ENCODE measurements around the gene MRPS31. TPM values are rescaled to one million over a fixed set of nuclear protein-coding genes. Genes with fewer than 3 reads are reported as not detected.
"Not testable (repeated sequence)": the region's sequence is repeated elsewhere in the genome, so short reads cannot be mapped to it uniquely, and the experiment has no call there.

Gene MRPS31
- polyA plus RNA-seq, 5 donors = 42.9 to 61.1 (median 53.3) TPM

DNA sequence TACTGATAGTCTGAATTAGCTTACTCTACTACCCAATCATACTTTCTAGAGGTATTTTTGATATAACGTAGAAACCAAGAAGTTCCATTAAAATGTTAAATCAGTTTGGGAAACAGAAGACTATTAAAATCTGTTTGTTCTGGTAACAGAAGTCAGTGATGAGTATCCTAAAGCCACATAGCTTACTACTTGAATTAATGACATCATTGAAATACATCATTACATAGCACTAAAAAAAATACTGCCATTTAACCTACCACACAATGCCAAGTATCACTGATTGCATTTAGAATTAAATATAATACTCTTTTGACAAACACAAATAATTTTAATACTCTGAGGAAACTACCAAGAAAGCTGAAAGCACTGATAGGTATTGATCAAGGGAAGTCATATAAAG is 5.4 kb downstream of the MRPS31 start:
- DNase-seq = no peak

DNA sequence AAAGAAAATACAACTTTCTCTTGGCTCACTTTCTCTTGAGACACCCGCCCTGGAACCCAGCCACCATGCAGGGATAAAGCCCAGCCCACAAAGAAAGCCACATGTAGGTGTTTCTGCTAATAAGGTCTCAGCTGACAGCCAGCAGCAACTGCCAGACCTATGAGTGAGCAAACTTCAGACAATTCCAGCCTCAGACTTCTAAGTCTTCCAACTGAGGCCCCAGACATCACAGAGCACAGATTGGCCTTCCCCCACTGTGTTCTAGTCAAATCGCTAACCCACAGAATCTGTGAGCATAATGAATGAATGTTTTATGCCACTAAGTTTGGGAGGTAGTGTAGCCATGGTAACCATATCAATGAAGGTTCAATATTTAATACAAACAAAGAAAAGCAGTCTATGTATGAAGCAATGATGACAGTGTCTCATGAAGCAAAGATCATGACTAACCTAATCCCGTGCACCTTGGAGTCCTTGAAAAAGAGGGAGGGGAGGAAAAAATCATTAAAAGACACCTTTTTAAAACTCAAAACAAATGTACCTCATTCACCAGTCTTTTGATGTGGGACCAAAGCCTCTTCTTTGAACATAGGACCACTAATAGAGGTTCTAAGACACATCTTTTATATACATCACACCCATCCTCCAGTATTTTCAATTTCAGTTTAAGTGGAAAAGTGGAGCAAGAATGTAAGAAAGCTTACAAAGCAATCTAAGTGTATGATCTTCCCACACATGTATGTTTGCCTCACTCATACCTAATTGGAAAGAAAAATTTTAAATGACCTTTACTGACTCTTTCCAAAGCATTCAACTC is 6.2 kb downstream of the MRPS31 start:
- no peak for DNase-seq

DNA sequence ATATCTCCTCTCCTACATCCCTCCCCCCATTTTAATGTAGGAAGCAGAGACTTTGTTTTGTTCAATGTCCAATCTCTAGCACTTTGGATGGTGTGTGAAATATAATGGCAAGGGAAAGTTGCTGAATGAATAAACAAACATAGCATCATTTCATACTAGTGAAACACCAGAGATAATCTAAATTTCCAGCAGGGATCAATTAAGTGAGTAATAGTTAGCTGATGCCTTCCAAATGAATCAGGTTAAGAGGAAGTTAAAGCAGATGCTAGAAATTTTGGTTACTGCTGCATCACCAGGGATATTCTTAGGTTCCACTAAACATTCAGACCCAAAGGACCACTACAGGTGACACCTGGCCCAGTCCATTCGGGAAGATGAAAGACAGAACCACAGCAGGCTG is 8.1 kb downstream of the MRPS31 start:
- DNase-seq = no peak

DNA sequence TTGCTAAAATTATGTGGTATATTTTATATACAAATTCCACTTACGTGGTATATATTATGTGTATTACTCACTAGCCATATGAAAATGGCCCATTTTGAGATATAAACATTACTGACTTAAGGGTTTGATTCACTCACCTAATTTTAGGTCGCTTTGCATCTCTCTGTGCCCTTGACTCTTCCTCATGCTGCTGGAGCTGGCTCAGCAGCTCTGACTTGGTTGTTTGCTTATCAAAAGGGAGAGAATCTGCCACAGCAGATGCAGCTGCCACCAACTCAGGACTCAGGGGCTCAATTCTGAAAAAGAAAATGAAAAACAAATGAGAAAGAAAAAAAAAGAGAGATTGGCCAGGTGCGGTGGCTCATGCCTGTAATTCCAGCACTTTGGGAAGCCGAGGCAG is 12.2 kb downstream of the MRPS31 start:
- DNase-seq = no peak

DNA sequence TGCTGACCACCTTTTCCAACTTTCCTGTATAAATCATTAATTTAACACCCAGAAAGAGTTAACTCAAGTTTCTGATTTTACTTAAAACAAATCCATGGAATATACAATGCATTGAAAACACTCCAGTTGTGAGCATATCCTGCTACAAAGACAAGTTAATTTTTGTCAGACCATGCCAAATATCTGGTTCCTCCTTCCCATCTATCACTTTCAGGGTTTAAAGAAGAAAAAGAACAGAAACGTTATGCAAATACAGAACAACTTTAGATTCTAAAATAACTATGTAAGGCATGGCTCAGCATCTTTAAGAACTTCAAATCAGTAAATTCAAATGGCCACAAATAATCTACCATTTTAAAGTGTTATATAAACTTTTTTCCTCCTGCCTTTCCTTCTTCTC is 14.9 kb downstream of the MRPS31 start:
- DNase-seq = no peak

DNA sequence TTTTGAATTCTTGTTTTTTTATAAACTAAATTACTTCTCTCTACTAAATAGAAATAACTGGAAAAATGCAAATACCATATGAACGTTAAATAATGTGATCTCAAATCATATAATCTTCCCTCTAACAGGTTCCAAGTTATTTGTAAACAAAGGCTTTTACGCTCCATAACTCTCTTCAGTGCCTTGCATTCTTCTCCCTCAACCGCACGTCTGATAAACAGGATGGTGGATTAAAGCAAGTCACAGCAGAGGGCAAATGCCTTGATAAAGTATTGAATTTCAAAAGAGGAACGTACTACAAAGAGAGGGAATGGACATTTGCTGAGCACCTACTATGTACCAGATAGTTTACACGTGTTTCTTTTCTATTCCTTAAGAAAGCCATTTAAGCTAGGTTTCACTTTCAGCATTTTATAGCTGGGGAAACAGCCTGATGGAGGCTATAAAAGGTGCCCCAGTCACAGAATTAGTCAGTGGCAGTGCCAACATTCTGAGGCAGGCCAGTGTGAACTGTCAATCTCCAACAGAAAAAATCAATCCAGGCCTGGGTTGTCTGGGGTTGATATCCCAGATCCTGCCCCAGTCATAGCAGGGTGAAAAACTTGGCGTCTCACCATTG is 15.8 kb downstream of the MRPS31 start:
- DNase-seq = no peak

DNA sequence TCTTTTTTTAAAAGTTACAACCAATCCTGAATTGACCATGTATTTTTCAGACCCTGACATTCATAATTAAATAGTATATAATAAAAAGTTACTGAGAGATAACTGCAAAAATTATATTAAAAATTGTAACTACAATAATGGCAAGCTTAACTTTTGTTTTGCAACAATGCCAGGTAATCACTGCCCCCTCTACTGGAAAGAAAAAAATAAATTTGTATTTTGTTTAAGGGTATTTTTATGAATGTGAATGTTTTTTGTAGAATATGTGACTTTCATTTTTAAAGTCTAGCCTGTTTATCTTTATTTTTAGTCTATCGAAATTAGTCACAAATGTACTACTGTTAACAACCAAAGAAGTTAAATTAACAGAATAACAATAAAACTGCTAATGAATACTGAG is 21.7 kb downstream of the MRPS31 start:
- no peak for DNase-seq

DNA sequence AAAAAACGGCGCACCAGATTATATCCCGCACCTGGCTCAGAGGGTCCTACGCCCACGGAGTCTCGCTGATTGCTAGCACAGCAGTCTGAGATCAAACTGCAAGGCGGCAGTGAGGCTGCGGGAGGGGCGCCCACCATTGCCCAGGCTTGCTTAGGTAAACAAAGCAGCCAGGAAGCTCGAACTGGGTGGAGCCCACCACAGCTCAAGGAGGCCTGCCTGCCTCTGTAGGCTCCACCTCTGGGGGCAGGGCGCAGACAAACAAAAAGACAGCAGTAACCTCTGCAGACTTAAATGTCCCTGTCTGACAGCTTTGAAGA is 35.8 kb downstream of the MRPS31 start:
- not testable (repeated sequence) for DNase-seq

DNA sequence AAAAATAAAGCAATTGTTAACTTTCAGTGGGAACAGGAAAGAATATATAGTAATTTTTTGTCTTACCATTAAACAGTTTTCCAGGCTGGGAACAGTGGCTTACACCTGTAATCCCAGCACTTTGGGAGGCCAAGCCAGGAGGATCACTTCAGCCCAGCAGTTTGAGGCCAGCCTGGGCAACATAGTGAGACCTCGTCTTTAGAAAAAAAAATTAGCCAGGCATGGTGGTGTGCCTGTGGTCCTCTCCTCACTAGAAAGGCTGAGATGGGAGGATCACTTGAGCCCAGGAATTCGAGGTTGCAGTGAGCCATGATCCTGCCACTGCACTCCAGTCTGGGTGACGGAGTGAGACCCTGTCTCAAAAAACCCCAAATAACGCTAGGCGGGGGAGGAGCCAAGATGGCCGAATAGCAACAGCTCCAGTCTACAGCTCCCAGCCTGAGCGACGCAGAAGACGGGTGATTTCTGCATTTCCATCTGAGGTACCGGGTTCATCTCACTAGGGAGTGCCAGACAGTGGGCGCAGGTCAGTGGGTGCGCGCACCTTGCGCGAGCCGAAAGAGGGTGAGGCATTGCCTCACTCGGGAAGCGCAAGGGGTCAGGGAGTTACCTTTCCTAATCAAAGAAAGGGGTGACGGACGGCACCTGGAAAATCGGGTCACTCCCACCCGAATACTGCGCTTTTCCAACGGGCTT is 36.3 kb downstream of the MRPS31 start:
- DNase-seq = not testable (repeated sequence)

DNA sequence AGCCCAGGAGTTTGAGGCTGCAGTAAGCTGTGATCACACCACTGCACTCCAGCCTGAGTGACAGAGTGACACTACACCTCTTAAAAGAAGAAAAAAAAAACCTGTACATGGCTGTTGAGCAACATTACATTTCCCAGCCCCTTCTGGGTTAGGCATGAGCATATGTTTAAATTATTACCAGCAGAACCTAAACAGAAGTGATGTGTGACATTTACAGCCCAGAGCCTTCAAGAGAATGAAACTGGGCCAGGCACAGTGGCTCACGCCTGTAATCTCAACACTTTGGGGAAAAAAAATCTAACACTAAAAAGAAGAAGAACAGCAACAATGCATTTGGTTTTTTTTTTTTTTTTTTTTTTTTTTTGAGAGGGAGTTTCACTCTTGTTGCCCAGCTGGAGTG is 38.3 kb downstream of the MRPS31 start:
- no peak for DNase-seq

DNA sequence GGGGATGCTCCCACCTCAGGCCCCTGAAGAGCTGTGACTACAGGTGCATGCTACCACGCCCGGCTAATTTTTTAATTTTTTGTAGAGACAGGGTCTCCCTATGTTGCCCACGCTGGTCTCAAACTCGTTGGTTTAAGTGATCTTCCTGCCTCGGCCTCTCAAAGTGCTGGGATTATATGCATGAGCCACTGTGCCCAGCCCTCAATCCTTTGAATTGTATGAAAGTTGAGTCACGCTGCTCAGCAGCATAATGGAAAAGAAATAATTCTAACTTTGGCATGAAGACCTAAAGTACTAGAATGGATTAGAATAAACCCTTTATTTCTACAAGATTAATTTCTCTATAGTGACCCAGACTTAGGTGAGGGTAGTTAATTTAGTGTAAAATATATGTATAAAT is 42.4 kb downstream of the MRPS31 start:
- no peak for DNase-seq

DNA sequence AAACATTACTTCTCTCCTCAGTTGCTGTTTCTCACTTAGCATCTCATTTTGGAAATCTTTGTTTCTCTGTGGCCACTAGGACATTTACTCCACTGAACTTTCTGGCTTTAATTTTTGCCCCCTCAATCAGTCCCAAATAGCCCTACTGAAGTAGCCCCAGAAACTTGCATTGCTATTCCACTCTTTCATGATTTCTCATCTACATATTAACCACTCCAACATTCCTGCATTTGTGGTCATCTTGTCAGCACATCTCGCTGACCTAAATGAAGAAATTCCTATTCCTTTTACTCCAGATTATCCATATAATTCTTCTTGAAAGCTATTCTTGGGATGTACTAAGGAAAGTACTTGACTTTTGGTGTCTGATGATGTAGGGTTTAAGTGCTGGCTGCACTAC is 56.6 kb downstream of the MRPS31 start:
- DNase-seq = not testable (repeated sequence)

DNA sequence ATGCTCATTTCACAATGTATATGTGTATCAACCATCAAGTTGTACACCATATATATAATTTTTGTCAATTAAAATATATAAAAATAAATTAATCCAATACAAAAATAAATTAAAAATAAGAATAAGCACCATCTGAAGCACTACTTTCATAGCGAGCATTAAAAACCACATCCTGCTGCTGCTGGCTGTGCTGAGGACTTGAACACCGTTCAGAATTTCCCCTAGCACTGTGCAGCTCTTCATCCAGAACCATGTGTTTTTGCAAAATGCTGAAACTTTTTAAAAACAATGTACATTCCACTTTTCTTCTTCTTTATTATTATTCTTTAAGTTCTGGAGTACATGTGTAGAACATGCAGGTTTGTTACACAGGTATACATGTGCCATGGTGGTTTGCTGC is 64.6 kb downstream of the MRPS31 start:
- DNase-seq = no peak

DNA sequence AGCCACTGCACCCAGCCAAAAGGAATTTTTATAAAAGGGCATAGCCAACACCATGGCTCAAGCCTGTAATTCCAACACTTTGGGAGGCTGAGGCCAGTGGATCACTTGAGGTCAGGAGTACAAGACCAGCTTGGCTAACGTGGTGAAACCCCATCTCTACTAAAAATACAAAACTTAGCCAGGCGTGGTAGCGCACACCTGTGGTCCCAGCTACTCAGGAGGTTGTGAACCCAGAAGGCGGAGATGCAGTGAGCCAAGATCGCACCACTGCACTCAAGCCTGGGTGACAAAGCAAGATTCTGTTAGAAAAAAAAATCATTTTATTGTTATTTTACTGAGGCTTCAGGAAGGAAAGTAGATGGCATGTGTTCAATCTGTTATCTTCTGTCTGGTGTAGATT is 73.3 kb downstream of the MRPS31 start:
- no peak for DNase-seq

DNA sequence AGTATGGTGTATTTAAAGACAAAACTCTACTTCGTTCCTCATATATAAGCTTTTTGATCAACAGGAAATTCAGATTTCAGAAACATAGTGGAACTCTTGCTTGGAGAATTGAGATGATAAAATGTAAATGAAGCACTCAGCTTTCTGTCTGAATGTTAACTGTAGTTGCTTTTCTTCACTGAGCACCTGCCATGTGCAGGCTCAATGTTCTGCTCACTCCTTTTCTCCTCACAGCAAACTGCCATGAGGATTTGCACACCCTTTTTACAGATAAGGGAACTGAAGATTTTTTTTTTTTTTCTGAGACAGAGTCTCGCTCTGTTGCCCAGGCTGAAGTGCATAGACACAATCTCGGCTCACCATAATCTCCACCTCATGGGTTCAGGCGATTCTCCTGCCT is 76.6 kb downstream of the MRPS31 start:
- DNase-seq = no peak

DNA sequence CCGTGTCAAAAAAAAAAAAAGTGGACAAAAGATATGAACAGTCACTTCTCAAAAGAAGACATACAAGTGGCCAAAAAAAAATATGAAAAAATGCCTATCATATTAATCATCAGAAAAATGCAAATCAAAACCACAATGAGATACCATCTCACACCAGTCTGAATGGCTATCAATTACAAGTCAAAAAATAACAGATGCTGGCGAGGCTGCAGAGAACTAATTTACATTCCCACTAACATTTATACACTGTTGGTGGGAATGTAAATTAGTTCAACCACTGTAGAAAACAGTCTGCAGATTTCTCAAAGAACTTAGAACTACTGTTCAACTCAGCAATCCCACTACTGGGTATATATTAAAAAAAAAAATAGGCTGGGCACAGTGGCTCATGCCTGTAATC is 78.0 kb downstream of the MRPS31 start:
- DNase-seq = no peak

DNA sequence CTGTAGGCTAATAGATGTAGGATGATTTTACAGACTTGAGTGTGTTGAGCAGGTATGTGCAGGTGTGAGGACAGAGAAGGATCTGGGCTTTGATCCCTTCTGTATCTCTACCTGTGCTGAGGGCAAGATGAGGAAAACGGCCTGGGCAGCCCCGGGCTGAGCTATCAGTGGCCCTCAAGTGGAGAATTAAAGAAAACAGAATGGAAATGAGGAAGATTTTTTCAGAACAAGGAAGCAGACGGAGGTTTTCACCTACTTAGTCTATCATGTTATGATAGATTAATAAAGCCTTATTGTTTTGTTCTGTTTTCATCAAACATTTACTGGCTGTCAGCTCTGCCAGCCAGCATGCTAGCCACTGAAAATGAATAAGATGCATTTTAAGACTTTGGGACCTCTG is 82.2 kb downstream of the MRPS31 start:
- DNase-seq = no peak

DNA sequence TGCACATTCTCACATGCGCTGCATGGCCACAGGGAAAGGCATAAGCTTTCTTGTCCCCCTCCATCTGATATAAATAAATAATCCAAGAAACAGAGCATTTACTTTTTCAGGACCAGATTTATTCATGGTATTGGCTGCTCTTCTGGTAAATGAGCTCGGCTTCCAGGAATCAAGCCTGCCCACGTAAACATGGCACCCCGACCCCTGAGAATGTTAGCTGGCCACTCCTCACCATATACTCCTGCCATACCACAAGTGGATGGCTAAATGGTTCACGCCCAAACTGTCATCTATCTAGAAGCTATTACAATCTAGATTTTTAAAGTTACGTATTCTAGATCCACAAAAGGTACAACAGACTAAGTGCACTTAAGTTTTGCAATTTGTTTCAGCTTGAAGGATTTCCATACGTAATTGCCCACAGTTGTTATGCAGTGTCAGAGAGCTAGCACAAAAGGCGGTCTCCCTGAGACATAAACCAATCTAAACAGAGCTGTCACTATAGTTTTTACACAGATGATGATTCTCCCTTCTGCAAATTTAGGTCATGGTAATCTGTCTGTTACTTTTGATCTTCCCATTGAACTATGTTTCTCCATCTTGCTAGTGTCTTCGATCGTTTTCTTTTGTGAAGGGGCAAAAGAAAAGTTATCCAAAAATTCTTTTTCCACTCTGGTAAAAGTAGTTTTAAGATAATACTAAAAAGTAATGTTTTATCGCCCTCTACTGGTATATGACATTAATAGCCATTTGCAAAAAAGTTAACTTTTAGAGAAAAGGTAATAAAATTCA is 88.3 kb downstream of the MRPS31 start:
- DNase-seq = no peak

DNA sequence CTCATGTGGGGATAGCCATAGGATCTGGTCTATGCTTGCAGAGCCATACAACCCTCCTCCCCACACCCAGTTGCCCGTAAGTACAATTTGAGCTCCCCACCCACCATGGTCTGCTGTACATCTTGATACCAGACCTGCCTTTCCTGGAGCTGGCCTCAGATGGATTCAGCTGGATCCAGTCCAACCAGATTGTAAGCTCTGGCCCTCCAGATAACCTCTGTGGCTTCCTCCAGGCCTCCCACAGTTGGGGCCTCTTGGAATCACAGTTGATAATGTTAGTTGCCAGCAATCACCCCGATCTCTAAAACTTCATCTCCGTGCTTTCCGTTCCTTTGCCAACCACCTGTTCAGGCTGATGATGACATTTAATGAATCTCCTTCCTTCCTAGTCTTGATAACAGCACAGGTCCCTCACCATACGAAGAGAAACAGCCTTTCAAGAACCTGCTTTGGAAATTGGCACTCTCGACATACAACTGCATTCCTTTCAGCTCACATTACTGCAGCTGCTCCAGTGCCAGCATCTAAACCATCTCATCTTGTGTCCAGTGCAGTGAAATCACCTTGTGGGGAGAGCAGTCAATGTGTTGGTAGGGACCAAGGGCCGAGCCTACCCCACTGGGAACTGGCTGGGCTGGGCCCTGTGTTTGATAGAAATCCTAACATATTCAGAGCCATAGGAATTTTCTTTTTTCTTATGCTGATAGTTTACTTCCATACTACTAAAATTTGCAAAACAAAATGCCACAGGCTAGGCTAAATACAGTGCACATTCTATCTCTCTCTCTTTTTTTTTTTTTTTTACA is 89.4 kb downstream of the MRPS31 start:
- no peak for DNase-seq

DNA sequence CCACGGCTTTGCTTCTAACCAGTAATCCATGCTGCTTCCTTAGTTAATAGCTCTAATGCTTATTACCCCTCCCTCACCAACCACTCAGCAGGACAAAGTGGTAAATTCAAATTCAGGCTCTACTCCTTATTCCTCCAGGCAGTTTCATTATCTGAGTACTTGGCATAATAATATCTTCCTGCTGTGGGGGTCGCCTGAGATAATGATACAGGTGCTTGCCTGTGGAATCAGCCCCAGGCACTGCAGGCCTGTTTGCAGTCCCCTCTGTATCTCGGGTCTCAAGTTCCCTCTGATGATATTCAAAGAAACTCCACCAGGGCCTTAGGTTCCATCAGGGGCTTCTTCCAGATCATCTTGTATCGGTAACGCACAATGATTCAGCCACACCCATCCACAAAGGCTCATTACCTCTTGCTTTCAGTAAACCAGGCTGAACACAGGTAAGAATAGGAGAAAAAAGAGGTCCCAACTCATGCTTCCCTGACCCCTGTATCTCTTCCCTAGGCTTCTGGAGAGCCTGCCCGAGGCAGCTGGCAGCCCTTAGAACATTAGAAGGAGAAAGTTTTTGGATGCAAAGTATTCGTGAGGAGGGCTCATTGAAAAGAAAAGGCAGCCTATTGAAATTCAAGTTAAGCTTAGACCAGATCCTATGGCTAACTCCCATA is 90.2 kb downstream of the MRPS31 start:
- no peak for DNase-seq

DNA sequence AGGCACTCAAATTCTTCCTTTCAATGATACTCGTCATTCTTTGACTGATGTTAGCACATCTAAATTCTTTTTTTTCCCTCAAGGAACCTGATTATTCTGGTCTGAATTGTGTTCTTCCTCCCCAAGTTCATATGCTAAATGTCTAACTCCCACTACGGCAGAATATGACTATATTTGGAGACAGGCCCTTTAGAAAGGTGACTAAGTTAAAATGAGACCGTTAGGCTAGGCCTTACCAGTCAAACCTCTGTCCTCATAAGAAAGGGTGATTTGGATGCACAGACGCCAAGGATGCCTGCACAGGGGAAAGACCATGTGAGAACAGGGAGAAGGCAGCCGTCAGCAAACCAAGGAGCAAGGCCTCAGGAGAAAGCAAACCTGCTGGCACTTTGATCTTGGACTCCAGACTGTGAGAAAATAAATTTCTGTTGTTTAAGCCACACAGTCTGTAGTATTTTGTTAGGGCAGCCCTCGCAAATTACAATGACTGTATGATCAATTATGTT is 91.5 kb downstream of the MRPS31 start:
- no peak for DNase-seq

All from right lung (tissue), 5 donors.